ENCODE data around the gene OSM.

DNA sequence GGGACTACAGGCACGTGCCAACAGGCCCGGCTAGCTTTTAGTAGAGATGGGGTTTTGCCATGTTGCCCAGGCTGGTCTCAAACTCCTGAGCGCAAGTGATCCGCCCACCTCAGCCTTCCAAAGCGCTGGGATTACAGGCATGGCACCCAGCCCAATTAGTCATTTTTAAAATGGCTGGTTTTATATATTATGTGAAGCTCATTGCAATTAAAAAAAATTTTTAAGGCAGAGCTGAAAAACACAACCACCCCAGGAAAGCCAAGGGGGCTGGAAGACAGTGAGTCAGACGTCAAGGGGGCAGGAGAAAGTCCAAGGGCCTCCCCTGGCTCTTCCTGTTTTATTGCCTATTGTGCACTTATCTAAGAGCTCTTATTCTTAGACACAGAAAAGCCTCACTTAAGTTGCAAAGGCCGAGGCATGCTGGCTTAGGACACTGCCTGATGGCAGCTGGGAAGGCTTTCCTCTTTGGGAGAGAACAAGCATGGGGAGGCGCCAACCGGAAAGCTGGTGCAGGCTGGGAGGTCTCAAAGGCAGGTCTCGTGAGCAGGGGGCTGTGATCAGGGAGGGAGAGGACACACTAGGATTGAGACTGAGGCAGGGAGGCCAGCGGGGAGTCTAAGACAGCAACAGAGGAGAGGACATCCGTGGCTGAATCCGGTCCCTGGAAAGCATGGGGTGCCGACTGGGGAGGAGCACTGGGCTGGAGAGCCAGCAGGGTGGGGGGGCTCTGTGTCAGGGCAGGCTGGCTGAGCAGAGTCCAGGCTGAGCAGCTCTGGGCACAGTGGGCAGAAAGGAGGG is 11.1 kb upstream of the OSM start:
- TF ChIP-seq, protein P1, sequence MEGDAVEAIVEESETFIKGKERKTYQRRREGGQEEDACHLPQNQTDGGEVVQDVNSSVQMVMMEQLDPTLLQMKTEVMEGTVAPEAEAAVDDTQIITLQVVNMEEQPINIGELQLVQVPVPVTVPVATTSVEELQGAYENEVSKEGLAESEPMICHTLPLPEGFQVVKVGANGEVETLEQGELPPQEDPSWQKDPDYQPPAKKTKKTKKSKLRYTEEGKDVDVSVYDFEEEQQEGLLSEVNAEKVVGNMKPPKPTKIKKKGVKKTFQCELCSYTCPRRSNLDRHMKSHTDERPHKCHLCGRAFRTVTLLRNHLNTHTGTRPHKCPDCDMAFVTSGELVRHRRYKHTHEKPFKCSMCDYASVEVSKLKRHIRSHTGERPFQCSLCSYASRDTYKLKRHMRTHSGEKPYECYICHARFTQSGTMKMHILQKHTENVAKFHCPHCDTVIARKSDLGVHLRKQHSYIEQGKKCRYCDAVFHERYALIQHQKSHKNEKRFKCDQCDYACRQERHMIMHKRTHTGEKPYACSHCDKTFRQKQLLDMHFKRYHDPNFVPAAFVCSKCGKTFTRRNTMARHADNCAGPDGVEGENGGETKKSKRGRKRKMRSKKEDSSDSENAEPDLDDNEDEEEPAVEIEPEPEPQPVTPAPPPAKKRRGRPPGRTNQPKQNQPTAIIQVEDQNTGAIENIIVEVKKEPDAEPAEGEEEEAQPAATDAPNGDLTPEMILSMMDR (IDR thresholded peaks at IDR 0.05; ENCODE audit: low read length) = no peak
- TF ChIP-seq EZH2 (optimal IDR thresholded peaks at IDR 0.05; ENCODE audit: low read depth, low read length) (no peak), EZH2phosphoT487 (IDR thresholded peaks at IDR 0.05; ENCODE audit: low read length) (no peak)
